Hippocampal formation (tissue), 2 donors: Measurements from ENCODE around the gene NACC1.
"Not testable (repeated sequence)": the region's sequence is repeated elsewhere in the genome, so short reads cannot be mapped to it uniquely, and the experiment has no call there.

Experiments
- DNase-seq, 2 donors: peaks; one replicate each; lab custom pipeline; 2025; lab: John Stamatoyannopoulos, UW

Gene NACC1

DNA sequence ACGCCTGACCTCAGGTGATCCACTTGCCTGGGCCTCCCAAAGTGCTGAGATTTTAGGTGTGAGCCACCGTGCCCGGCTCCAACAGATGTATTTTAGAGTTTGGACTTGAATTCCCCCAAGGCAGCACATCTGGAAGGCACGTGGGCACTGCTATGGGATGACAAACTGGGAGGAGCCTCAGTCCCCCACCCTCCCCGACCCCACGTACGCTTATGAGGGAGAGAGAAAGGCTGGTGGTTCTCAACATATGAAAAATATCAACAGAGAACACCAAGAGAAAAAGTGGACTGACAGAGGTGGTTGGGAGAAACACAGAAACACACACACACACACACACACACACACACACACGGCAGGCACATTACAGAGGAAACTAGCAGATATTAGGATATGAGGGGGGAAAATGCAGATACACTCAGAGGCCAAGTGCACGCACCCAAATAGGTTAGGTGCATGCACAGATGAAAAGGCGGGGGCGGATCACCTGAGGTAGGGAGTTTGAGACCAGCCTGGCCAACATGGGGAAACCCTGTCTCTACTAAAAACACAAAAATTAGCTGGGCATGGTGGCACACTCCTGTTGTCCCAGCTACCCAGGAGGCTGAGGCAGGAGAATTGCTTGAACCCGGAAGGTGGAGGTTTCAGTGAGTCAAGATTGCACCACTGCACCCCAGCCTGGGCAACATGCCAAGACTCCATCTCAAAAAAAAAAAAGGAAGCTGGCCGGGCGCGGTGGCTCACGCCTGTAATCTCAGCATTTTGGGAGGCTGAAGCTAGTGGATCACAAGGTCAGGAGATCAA is 28.9 kb downstream of the NACC1 start:
- DNase-seq, result no peak

GRCh38 chr19:13149173-13149627 is 31.1 kb downstream of the NACC1 start:
- DNase-seq, result not testable (repeated sequence)

- DNase-seq, result no peak
Observed at GRCh38 chr19:13149628-13150186, 31.6 kb downstream of the NACC1 start.

DNA sequence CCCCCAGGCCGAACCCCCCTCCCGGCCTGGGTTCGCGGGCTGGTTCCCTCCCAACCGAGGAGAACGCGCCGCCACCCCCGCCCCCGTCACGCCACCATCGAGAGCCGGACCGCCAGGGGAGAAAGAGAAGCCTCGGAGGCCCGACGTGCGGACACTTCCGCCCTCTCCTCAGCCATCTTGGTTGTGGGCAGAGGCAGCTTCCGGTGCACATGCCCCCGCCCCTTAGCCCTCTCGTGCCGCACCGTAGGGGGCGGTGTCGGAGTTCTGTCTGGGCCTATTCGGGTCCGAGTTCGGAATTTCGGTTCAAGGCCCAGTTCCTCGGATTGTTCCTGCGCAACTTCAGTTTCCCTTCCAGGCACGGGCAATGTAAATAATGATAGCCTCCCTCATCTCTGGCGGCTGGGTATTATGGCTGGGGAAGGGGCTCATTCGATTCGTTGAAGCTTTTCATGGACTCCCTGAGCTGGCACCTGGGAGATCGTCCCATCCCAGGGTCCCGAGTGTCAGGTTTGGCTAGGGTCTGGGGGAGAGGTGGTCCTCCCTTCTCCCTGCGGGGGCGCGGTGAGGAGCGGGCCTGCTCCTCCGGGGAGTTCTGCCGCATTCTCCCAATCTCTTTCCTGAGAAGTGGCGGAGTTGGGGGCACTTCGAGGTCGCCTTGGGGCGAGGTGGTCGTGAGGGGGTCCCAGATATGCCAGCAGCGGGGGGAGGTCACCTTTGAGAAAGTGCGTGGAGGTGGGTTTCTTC is 32.3 kb downstream of the NACC1 start, which contains the start of the genes IER2 and STX10:
Gene IER2, plus strand, starts transcription at position 225 of the 744 bp plus-strand sequence. CDS start 2,776 bp downstream, outside the sequence.
Gene STX10, minus strand, starts transcription at position 189 of the 744 bp plus-strand sequence. CDS start 202 bp downstream, outside the sequence.
- DNase-seq, result peak; percentile 92 to 95

GRCh38 chr19:13150931-13151604 is 33.0 kb downstream of the NACC1 start:
- DNase-seq, result no peak

DNA sequence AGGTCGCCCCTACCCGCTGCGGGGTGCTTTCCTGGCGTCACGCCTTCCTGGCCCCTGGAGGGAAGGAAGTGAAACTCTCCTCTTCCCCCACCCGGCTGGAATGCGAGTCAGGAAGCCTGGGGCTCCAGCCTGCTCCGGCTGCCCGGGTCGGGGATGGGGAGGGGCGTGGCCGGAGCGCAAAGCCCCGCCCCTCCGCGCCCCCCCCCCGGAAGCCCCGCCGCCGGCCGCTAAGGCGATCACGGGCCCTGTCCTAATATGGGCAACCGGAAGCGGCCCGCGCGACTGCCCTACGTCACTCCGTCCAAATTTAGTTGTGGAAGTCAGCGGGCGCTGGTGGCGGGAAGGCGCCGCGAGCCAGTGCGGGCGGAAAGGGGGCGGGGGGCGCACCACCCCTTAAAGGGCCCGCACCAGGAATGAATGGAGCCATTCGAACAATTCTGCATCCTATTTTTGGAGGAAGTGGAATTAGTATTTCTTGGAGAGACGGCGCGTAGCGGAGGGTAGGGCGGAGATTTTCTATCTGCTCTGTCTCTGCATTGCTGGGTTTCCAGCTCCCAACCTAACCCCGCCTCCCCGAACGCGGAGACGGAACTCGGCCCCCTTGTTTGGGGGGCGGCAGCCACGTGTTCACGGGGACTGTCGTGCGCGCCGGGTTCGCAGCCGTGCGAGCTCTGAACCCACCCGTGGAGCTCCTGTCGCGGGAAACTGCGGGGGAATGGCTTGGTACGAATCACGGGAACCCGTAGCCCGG is 33.7 kb downstream of the NACC1 start:
- DNase-seq, result peak; percentile 95

GRCh38 chr19:13152356-13152973 is 34.4 kb downstream of the NACC1 start:
- no peak for DNase-seq

DNA sequence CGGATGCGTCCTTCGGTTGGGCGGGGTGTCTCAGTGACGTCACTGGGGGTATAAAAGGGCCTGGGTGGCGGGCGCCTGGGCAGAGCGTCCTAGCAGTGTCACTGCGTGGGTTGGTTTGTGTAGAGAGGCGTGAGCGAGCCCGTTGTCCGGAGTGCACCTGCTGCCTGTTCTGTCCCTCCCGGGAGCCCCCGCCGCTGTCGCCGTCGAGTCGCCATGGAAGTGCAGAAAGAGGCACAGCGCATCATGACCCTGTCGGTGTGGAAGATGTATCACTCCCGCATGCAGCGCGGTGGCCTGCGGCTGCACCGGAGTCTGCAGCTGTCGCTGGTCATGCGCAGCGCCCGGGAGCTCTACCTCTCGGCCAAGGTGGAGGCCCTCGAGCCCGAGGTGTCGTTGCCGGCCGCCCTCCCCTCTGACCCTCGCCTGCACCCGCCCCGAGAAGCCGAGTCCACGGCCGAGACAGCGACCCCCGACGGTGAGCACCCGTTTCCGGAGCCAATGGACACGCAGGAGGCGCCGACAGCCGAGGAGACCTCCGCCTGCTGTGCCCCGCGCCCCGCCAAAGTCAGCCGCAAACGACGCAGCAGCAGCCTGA is 35.0 kb downstream of the NACC1 start:
- peak; percentile 91 to 93 for DNase-seq

DNA sequence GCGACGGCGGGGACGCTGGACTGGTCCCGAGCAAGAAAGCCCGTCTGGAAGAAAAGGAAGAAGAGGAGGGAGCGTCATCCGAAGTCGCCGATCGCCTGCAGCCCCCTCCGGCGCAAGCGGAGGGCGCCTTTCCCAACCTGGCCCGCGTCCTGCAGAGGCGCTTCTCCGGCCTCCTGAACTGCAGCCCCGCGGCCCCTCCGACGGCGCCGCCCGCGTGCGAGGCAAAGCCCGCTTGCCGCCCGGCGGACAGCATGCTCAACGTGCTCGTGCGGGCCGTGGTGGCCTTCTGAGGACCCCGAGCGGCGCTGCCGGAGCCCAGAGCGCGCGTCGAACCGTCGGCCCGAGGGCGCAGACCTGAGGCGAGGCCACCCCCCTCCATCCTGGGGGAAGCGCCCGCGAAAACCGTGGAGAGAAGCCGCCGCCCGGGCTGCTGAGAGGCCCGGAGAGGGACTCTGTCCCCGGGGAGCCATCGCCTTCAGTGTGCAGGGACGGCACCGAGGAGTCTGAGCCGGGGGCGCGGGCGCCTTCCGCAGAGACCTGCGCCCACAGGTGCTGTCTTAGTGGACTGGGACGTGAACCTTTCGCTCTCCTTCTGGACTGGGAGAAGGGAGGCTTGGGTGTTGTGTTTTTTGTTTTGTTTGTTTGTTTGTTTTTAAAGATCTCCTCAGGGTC is 35.6 kb downstream of the NACC1 start:
- no peak for DNase-seq

DNA sequence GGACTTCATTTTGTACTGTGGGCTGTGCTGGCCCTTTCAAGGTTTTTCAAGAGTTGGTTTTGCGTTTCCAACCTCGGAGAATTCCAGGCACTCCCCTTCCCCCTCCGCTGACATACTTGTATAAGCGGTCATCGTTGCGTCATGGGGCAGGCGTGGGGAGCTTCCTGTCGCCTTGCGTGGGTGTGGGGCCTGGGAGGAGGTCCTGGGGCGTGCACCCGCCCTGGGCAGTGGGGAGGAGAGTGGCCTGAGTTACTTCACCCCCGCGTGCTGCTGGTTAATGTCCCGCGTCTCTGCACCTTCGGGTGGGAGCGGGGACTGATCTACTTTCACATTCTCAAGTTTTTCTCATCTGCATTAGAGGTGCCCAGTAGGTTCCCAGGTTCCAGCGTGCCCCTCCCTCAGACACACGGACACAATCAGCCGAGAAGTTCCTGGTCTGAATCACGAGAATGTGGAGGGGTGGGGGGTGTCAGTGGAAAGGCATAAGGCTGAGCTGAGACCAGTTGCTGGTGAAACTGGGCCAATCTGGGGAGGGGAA is 36.2 kb downstream of the NACC1 start:
- no peak for DNase-seq

DNA sequence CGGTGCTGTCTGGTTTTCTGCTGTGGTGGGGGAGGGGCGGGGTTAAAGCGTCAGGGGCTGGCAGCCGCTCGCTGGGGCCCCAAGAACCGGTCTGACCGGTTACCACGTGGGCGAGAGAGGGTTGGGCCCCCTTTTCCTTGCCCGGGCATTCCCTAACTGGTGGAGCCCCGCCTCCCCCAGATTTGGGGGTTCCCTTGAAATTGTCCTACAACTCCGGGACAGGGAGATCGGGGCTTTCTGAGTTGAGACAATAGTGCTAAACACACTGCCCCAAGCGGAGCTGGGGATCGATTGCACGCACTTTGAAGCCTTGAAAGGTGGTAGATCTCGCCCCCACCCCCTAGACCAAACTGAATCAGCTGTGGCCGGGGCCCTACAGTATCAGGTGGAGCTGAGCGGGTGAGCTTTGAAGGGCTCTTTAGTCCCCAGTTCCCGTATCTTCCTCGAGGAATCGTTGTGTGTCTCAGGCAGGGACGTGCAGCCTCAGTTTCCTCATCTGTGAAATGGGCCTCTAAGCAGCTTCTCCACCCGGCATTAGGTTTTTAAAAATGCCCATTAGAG is 36.9 kb downstream of the NACC1 start:
- no peak for DNase-seq

DNA sequence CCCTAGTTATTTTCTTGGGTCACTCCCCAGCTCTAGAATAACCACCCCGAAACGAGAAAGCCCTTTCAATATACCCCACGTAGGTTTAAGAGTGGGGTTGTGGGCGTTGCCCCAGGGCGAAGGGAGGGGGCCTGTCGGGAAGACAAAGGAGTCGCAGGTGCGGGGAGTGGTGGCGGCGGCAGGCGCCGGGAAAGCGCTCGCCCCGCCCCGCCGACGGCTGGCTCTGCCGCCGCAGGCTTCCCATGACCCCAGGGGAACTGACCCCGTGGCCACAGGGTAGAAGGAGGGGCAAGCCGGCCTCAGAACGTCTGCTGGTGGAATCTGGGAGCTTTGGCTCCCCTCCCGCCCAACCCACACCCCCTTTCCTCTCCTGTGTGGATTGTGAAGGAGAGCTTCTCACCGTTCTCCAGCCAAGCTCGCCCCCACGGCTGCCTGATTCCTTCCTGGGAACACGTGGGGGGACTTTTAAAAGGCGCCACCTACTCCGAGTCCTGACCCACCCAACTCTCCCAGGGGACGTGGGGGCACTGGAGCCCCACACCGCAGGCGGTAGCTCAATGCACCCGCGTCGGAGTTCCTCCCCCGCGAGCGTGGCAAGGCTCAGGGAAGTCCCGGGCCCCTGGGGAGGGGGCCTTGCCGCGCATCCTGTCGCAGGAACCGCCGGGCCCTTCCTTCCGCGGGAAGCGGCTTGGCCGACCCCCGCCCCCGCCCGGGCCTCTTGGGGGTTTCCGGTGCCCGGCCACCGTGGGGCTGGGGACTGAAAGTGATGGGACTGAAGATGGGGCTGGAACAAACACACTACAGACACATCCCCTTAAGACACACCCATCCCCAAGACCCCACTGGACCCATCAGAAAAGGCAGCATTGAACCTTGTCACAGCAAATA is 37.7 kb downstream of the NACC1 start:
- no peak for DNase-seq

GRCh38 chr19:13159713-13160112 is 41.6 kb downstream of the NACC1 start:
- no peak for DNase-seq

DNA sequence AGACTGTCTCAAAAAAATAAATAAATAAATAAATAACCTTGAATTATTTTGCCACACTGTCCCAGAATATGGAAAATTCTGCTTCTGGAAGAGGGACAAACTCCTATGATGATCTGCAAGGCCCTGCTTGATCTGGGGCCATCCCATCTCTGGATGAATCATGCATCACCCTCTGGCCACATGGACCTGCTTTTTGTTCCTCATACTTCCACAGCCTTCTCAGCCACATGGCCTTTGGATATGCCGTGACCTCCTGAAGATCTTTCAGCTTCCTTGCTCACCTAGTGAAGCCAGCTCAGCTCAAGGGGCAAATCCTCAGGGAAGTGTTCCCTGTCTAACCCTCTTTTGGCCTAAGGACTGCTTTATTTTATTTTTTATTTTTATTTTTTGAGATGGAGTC is 42.5 kb downstream of the NACC1 start:
- no peak for DNase-seq

GRCh38 chr19:13162724-13163608 is 44.9 kb downstream of the NACC1 start:
- peak; percentile 82 to 85 for DNase-seq

DNA sequence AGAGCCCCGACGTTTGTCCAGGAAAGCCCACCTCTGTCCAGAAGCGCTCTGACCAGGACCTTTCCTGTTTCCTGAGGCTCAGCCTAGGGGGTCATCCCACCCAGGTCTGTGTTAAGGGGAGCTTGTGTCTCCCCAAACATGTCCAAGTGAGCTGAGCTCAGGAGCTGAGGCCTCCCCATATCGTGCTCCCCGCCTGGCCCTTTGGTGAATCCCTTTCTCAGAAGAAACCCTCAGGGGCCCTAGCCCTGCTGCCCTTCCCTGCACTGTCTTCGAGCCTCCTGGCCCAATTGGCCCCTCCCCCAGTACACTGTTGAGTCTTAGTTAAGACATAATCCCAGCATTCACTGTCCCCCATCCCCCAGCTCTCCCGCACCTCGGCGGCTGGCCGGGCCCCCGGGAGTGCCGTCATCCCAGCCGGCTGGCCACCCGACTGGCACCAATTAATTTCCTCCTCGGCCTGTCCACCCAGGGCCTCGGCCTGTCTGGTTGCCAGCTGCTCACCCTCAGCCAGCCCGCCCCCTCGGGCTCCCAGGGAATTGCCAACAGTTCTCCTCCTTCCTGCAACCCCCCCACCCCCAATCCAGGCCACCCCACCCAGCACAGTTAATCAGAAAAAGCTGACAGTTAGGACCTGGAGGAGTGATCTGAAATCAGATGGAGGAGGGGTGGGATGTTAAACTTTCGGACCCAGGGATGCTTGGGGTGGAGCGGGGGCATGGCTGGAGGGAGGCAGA is 45.7 kb downstream of the NACC1 start:
- DNase-seq, result no peak
